Liver (tissue), 9 donors: Measurements from ENCODE around the gene E2F7. TPM values are rescaled to one million over a fixed set of nuclear protein-coding genes. Genes with fewer than 3 reads are reported as not detected.

ENCODE experiments used
- DNase-seq: peaks from one replicate; pipeline ENCODE4 v3.0.0-alpha.2; 2017; ENCODE audit warnings: low spot score
- H3K27ac ChIP-seq, 2 donors: one replicate each; pipeline ENCODE4 v1.7.0; 2013; ENCODE audit warnings: inconsistent platforms in 2 of 2, low read length in 2 of 2, control low read depth in 1 of 2, low read depth in 1 of 2, mild to moderate bottlenecking in 1 of 2
- H3K27me3 ChIP-seq, 4 donors: one replicate each; pipeline versions ENCODE4 v1.6.1 to v1.7.0; 2013; ENCODE audit warnings: low read length in 3 of 4, inconsistent platforms in 1 of 4, mild to moderate bottlenecking in 1 of 4, moderate library complexity in 1 of 4; ENCODE audit not compliant: control insufficient read depth in 4 of 4, insufficient read depth in 4 of 4
- H3K36me3 ChIP-seq, 4 donors: one replicate each; pipeline versions ENCODE4 v1.6.1 to v1.7.0; 2013; ENCODE audit warnings: low read length in 3 of 4, mild to moderate bottlenecking in 3 of 4, low read depth in 1 of 4, moderate library complexity in 1 of 4; ENCODE audit not compliant: control insufficient read depth in 4 of 4, insufficient read depth in 3 of 4
- H3K4me1 ChIP-seq, 4 donors: one replicate each; pipeline versions ENCODE4 v1.6.1 to v1.7.0; 2013; ENCODE audit warnings: low read length in 3 of 4, mild to moderate bottlenecking in 3 of 4, moderate library complexity in 1 of 4; ENCODE audit not compliant: control insufficient read depth in 4 of 4, insufficient read depth in 4 of 4
- H3K4me3 ChIP-seq, 3 donors: one replicate each; pipeline versions ENCODE4 v1.6.1 to v1.7.0; 2013; ENCODE audit warnings: low read length in 3 of 3, control low read depth in 1 of 3, low read depth in 1 of 3, mild to moderate bottlenecking in 1 of 3
- H3K9ac ChIP-seq, 2 donors: one replicate each; pipeline ENCODE4 v1.7.0; 2013; ENCODE audit warnings: low read length in 2 of 2, mild to moderate bottlenecking in 2 of 2, moderate library complexity in 2 of 2, control low read depth in 1 of 2, low read depth in 1 of 2
- H3K9me3 ChIP-seq, 4 donors: one replicate each; pipeline versions ENCODE4 v1.6.1 to v1.7.0; 2013; ENCODE audit warnings: low read length in 3 of 4; ENCODE audit not compliant: control insufficient read depth in 4 of 4
- EGR1 ChIP-seq, 2 donors: IDR thresholded peaks; 2 replicates each; pipeline ENCODE4 v1.6.1; 2016 to 2018; ENCODE audit warnings: antibody characterized with exemption in 2 of 2, low read depth in 2 of 2
- FOXA1 ChIP-seq: IDR thresholded peaks from 2 replicates; pipeline ENCODE4 v1.6.1; 2016; ENCODE audit warnings: antibody characterized with exemption
- FOXA2 ChIP-seq: IDR thresholded peaks from 2 replicates; pipeline ENCODE4 v1.6.1; 2016; ENCODE audit warnings: antibody characterized with exemption
- GABPA ChIP-seq, 2 donors: IDR thresholded peaks in 1 of 2; conservative IDR thresholded peaks in 1 of 2; 2 replicates each; pipeline ENCODE4 v1.6.1; 2016; ENCODE audit warnings: antibody characterized with exemption in 2 of 2, mild to moderate bottlenecking in 1 of 2, moderate library complexity in 1 of 2
- HNF4A ChIP-seq, 2 donors: conservative IDR thresholded peaks; 2 replicates each; pipeline ENCODE4 v1.6.1; 2016; ENCODE audit warnings: antibody characterized with exemption in 2 of 2, mild to moderate bottlenecking in 2 of 2
- HNF4G ChIP-seq: IDR thresholded peaks from 2 replicates; pipeline ENCODE4 v1.6.1; 2016; ENCODE audit warnings: antibody characterized with exemption
- JUND ChIP-seq, 2 donors: IDR thresholded peaks; 2 replicates each; pipeline ENCODE4 v1.6.1; 2016; ENCODE audit warnings: antibody characterized with exemption in 2 of 2
- NR2F2 ChIP-seq: IDR thresholded peaks from 2 replicates; pipeline ENCODE4 v1.6.1; 2016; ENCODE audit warnings: antibody characterized with exemption
- RAD21 ChIP-seq, 2 donors: IDR thresholded peaks; 2 replicates each; pipeline ENCODE4 v1.6.1; 2016; ENCODE audit warnings: antibody characterized with exemption in 2 of 2, mild to moderate bottlenecking in 2 of 2
- RXRA ChIP-seq, 2 donors: IDR thresholded peaks; 2 replicates each; pipeline ENCODE4 v1.6.1; 2017 to 2018; ENCODE audit warnings: antibody characterized with exemption in 2 of 2, mild to moderate bottlenecking in 1 of 2
- SP1 ChIP-seq: IDR thresholded peaks from 2 replicates; pipeline ENCODE4 v1.6.1; 2018; ENCODE audit warnings: antibody characterized with exemption, mild to moderate bottlenecking
- TAF1 ChIP-seq: conservative IDR thresholded peaks from 2 replicates; pipeline ENCODE4 v1.6.1; 2016; ENCODE audit warnings: antibody characterized with exemption, mild to moderate bottlenecking
- YY1 ChIP-seq: IDR thresholded peaks from 2 replicates; pipeline ENCODE4 v1.6.1; 2016; ENCODE audit warnings: antibody characterized with exemption, mild to moderate bottlenecking
- WGBS: extraction: QIAGEN DNeasy Blood & Tissue Kit; methylation state at CpG from one replicate; pipeline ENCODE4 v1.1.7; 2013; 5-methylcytosine and 5-hydroxymethylcytosine counted together
- polyA plus RNA-seq, 2 donors: library from polyadenylated mRNA; stranded (reverse) in 1 of 2; unstranded in 1 of 2; fragments of 200-250 nt in 1 of 2; fragments of >200 nt in 1 of 2; fragmentation: Nextera tagmentation in 1 of 2; extraction: Ambion mirVana in 1 of 2; gene quantifications; one replicate each; pipeline versions ENCODE4 v1.2.1 to v1.2.3, GENCODE V29; 2013 to 2015
- total RNA-seq, 2 donors: library from RNA; depleted of rRNA; stranded (reverse); fragments of >200 nt; gene quantifications; one replicate each; pipeline ENCODE4 v1.2.3, GENCODE V29; 2014
- TF ChIP-seq, protein P1 (sequence below): IDR thresholded peaks from 2 replicates; pipeline ENCODE4 v1.6.1; 2016; ENCODE audit warnings: antibody characterized with exemption
- TF ChIP-seq, protein P2 (sequence below): IDR thresholded peaks from 2 replicates; pipeline ENCODE4 v1.6.1; 2016; ENCODE audit warnings: antibody characterized with exemption, mild to moderate bottlenecking
- TF ChIP-seq, protein P3 (sequence below): fragments of 150-350 bp; IDR thresholded peaks from 2 replicates; pipeline ENCODE4 v1.5.1; 2017; ENCODE audit warnings: improper control_type of control experiment, low read depth, low read length; ENCODE audit not compliant: missing input control
- TF ChIP-seq, protein P4 (sequence below): IDR thresholded peaks from 2 replicates; pipeline ENCODE4 v1.6.1; 2016; ENCODE audit warnings: antibody characterized with exemption
- TF ChIP-seq, protein P5 (sequence below): IDR thresholded peaks from 2 replicates; pipeline ENCODE4 v1.6.1; 2016; ENCODE audit warnings: antibody characterized with exemption
- donor health status: healthy.
- donor health status: healthy.
- donor health status: healthy.
- donor health status: healthy.
- donor health status: healthy.

The E2F7 gene
- total and polyA plus RNA-seq, 4 donors = 0.13 to 5.8 (median 0.17) TPM; not detected in 1

DNA sequence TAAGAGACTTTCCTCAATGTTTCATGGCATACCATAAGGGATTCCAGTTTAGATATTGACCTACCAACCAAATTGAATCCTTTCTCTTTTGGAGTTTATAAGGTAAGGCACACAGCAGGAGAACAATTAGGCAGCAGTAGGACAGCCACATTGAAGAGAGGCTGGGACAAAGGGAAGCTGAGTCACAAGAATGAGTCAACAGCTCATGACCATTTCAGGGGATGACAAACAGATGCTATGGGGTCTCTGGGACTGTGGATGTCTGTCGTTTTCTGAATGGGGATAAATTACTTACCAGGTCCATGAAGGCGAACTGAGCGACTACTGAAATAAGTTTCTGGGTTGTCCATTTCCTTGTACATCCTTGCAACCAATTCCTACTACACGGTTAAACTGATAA lies 48.6 kb upstream of the E2F7 start:
- no peak for DNase-seq
- Histone ChIP-seq H3K27me3 (peaks cover 0 to 2% (median 0%) of the 10 kb centered on the region in 4 donors), H3K4me1 (no peaks in the 10 kb centered on the region), H3K4me3 (no peak overlapping the region), H3K27ac (no peak overlapping the region), H3K9me3 (no peaks in the 10 kb centered on the region), H3K36me3 (no peaks in the 10 kb centered on the region), H3K9ac (no peak overlapping the region)
- no peak for TF ChIP-seq TAF1
- TF ChIP-seq HNF4G = no peak
- TF ChIP-seq, protein P1, sequence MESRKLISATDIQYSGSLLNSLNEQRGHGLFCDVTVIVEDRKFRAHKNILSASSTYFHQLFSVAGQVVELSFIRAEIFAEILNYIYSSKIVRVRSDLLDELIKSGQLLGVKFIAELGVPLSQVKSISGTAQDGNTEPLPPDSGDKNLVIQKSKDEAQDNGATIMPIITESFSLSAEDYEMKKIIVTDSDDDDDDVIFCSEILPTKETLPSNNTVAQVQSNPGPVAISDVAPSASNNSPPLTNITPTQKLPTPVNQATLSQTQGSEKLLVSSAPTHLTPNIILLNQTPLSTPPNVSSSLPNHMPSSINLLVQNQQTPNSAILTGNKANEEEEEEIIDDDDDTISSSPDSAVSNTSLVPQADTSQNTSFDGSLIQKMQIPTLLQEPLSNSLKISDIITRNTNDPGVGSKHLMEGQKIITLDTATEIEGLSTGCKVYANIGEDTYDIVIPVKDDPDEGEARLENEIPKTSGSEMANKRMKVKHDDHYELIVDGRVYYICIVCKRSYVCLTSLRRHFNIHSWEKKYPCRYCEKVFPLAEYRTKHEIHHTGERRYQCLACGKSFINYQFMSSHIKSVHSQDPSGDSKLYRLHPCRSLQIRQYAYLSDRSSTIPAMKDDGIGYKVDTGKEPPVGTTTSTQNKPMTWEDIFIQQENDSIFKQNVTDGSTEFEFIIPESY = no peak
- TF ChIP-seq, protein P2, sequence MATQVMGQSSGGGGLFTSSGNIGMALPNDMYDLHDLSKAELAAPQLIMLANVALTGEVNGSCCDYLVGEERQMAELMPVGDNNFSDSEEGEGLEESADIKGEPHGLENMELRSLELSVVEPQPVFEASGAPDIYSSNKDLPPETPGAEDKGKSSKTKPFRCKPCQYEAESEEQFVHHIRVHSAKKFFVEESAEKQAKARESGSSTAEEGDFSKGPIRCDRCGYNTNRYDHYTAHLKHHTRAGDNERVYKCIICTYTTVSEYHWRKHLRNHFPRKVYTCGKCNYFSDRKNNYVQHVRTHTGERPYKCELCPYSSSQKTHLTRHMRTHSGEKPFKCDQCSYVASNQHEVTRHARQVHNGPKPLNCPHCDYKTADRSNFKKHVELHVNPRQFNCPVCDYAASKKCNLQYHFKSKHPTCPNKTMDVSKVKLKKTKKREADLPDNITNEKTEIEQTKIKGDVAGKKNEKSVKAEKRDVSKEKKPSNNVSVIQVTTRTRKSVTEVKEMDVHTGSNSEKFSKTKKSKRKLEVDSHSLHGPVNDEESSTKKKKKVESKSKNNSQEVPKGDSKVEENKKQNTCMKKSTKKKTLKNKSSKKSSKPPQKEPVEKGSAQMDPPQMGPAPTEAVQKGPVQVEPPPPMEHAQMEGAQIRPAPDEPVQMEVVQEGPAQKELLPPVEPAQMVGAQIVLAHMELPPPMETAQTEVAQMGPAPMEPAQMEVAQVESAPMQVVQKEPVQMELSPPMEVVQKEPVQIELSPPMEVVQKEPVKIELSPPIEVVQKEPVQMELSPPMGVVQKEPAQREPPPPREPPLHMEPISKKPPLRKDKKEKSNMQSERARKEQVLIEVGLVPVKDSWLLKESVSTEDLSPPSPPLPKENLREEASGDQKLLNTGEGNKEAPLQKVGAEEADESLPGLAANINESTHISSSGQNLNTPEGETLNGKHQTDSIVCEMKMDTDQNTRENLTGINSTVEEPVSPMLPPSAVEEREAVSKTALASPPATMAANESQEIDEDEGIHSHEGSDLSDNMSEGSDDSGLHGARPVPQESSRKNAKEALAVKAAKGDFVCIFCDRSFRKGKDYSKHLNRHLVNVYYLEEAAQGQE = no peak
- no peak for TF ChIP-seq YY1
- TF ChIP-seq EGR1 (IDR thresholded peaks at IDR 0.05; ENCODE audit: low read depth in 2 of 2) = no peak
- TF ChIP-seq, protein P3, sequence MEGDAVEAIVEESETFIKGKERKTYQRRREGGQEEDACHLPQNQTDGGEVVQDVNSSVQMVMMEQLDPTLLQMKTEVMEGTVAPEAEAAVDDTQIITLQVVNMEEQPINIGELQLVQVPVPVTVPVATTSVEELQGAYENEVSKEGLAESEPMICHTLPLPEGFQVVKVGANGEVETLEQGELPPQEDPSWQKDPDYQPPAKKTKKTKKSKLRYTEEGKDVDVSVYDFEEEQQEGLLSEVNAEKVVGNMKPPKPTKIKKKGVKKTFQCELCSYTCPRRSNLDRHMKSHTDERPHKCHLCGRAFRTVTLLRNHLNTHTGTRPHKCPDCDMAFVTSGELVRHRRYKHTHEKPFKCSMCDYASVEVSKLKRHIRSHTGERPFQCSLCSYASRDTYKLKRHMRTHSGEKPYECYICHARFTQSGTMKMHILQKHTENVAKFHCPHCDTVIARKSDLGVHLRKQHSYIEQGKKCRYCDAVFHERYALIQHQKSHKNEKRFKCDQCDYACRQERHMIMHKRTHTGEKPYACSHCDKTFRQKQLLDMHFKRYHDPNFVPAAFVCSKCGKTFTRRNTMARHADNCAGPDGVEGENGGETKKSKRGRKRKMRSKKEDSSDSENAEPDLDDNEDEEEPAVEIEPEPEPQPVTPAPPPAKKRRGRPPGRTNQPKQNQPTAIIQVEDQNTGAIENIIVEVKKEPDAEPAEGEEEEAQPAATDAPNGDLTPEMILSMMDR = no peak
- TF ChIP-seq JUND (IDR thresholded peaks at IDR 0.05) = no peak
- no peak for TF ChIP-seq SP1
- TF ChIP-seq, protein P4, sequence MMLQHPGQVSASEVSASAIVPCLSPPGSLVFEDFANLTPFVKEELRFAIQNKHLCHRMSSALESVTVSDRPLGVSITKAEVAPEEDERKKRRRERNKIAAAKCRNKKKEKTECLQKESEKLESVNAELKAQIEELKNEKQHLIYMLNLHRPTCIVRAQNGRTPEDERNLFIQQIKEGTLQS = no peak
- TF ChIP-seq, protein P5, sequence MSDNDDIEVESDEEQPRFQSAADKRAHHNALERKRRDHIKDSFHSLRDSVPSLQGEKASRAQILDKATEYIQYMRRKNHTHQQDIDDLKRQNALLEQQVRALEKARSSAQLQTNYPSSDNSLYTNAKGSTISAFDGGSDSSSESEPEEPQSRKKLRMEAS = no peak
- TF ChIP-seq RXRA (IDR thresholded peaks at IDR 0.05) = no peak
- no peak for TF ChIP-seq HNF4A (conservative IDR thresholded peaks at IDR 0.05)
- no peak for TF ChIP-seq NR2F2
- no peak for TF ChIP-seq RAD21 (IDR thresholded peaks at IDR 0.05)
- TF ChIP-seq GABPA (IDR thresholded peaks at IDR 0.05 in 1 of 2, conservative IDR thresholded peaks at IDR 0.05 in 1 of 2) = no peak
- no peak for TF ChIP-seq FOXA1
- TF ChIP-seq FOXA2 = no peak
- WGBS = 75% methylated on average over 4 of the region's 4 CpGs
